MM.1S (cell line): ENCODE data around the gene GSKIP.

Experiments used
- DNase-seq: peaks from one replicate; pipeline ENCODE4 v3.0.0-alpha.2; 2015
- H2AFZ ChIP-seq: fragments of 300-600 bp; sonication (generic); 2 replicates; pipeline ENCODE4 v1.6.0; 2016; ENCODE audit warnings: antibody characterized with exemption, low read length
- H3F3A ChIP-seq: fragments of 300-600 bp; sonication (generic); 2 replicates; pipeline ENCODE4 v1.6.1; 2016; ENCODE audit warnings: mild to moderate bottlenecking, antibody characterized with exemption, low read length, moderate library complexity, mixed read lengths; ENCODE audit not compliant: insufficient read depth
- H3K27ac ChIP-seq: fragments of 300-600 bp; sonication (generic); 2 replicates; pipeline ENCODE4 v1.5.1; 2016; ENCODE audit warnings: mild to moderate bottlenecking, low read length
- H3K27me3 ChIP-seq: fragments of 300-600 bp; sonication (generic); replicated peaks from 2 replicates; pipeline ENCODE4 v1.6.0; 2016; ENCODE audit warnings: low read length; ENCODE audit not compliant: insufficient read depth
- H3K36me3 ChIP-seq: fragments of 300-600 bp; sonication (generic); replicated peaks from 2 replicates; pipeline ENCODE4 v1.6.1; 2016; ENCODE audit warnings: mild to moderate bottlenecking, low read length, mixed read lengths; ENCODE audit not compliant: insufficient read depth
- H3K4me1 ChIP-seq: fragments of 300-600 bp; sonication (generic); 2 replicates; pipeline ENCODE4 v1.6.1; 2016; ENCODE audit warnings: low read length, mixed read lengths
- H3K4me2 ChIP-seq: fragments of 300-600 bp; sonication (generic); 2 replicates; pipeline ENCODE4 v1.6.0; 2016; ENCODE audit warnings: low read depth, low read length
- H3K4me3 ChIP-seq: fragments of 300-600 bp; sonication (generic); 2 replicates; pipeline ENCODE4 v1.5.1; 2016; ENCODE audit warnings: low read length, mixed read lengths
- H3K79me2 ChIP-seq: fragments of 300-600 bp; sonication (generic); 2 replicates; pipeline ENCODE4 v1.6.1; 2016; ENCODE audit warnings: mixed run types, low read length, mixed read lengths
- H3K9ac ChIP-seq: fragments of 300-600 bp; sonication (generic); 2 replicates; pipeline ENCODE4 v1.6.1; 2016; ENCODE audit warnings: low read length, mixed read lengths
- H3K9me2 ChIP-seq: fragments of 300-600 bp; sonication (generic); replicated peaks from 2 replicates; pipeline ENCODE4 v1.6.1; 2016; ENCODE audit warnings: mild to moderate bottlenecking, low read length, mixed read lengths; ENCODE audit not compliant: insufficient read depth
- H3K9me3 ChIP-seq: fragments of 300-600 bp; sonication (generic); replicated peaks from 2 replicates; pipeline ENCODE4 v1.6.1; 2016; ENCODE audit warnings: mild to moderate bottlenecking, low read length, mixed read lengths; ENCODE audit not compliant: insufficient read depth
- H4K20me1 ChIP-seq: fragments of 300-600 bp; sonication (generic); 2 replicates; pipeline ENCODE4 v1.6.1; 2016; ENCODE audit warnings: mild to moderate bottlenecking, low read length, moderate library complexity, mixed read lengths; ENCODE audit not compliant: insufficient read depth
- CTCF ChIP-seq: fragments of 300-600 bp; sonication (generic); IDR thresholded peaks from 2 replicates; pipeline ENCODE4 v1.5.1; 2016; ENCODE audit warnings: antibody characterized with exemption, low read length, mixed read lengths
- EZH2 ChIP-seq: fragments of 300-600 bp; sonication (generic); optimal IDR thresholded peaks from 2 replicates; pipeline ENCODE3; 2017; ENCODE audit warnings: low read depth, mild to moderate bottlenecking, antibody characterized with exemption, low read length, mixed read lengths
- EZH2phosphoT487 ChIP-seq: fragments of 300-600 bp; sonication (generic); IDR thresholded peaks from 2 replicates; pipeline ENCODE4 v1.6.1; 2018; ENCODE audit warnings: antibody characterized with exemption, low read length

The GSKIP gene

GRCh38 chr14:96398432-96398831 lies 35.1 kb downstream of the GSKIP start:
- Histone ChIP-seq H3K9ac (no peak overlapping the region), H3K27ac (no peak overlapping the region), H3K4me2 (no peak overlapping the region), H3K79me2 (no peaks in the 10 kb centered on the region), H3F3A (no peaks in the 10 kb centered on the region), H3K4me1 (no peaks in the 10 kb centered on the region), H3K36me3 (no peaks in the 10 kb centered on the region), H3K9me3 (no peaks in the 10 kb centered on the region), H2AFZ (no peak overlapping the region), H3K4me3 (no peak overlapping the region), H4K20me1 (no peaks in the 10 kb centered on the region), H3K27me3 (no peaks in the 10 kb centered on the region), H3K9me2 (no peaks in the 10 kb centered on the region)
- no peak for DNase-seq
- no peak for TF ChIP-seq CTCF
- no peak for TF ChIP-seq EZH2
- TF ChIP-seq EZH2phosphoT487: no peak

- TF ChIP-seq CTCF (no peak), EZH2phosphoT487 (no peak), EZH2 (no peak)
- Histone ChIP-seq H3F3A (no peaks in the 10 kb centered on the region), H3K9me3 (no peaks in the 10 kb centered on the region), H3K4me3 (no peak overlapping the region), H3K4me2 (no peak overlapping the region), H4K20me1 (no peaks in the 10 kb centered on the region), H3K79me2 (no peaks in the 10 kb centered on the region), H3K9me2 (no peaks in the 10 kb centered on the region), H3K9ac (no peak overlapping the region), H3K4me1 (no peaks in the 10 kb centered on the region), H3K27ac (no peak overlapping the region), H2AFZ (no peak overlapping the region), H3K27me3 (no peaks in the 10 kb centered on the region), H3K36me3 (no peaks in the 10 kb centered on the region)
- no peak for DNase-seq
Measured at GRCh38 chr14:96398921-96399320, 35.6 kb downstream of the GSKIP start.

- TF ChIP-seq EZH2: no peak
- no peak for TF ChIP-seq EZH2phosphoT487
- TF ChIP-seq CTCF: no peak
- no peaks in the 10 kb centered on the region for H4K20me1 ChIP-seq
- H3K9ac ChIP-seq: no peak overlapping the region
- H3K4me3 ChIP-seq: no peak overlapping the region
- no peaks in the 10 kb centered on the region for H3K9me2 ChIP-seq
- H3K9me3 ChIP-seq: no peaks in the 10 kb centered on the region
- H3K27ac ChIP-seq: no peak overlapping the region
- no peaks in the 10 kb centered on the region for H3F3A ChIP-seq
- no peak for DNase-seq
- no peak overlapping the region for H3K4me2 ChIP-seq
- H2AFZ ChIP-seq: no peak overlapping the region
- H3K4me1 ChIP-seq: no peaks in the 10 kb centered on the region
- no peaks in the 10 kb centered on the region for H3K27me3 ChIP-seq
- no peaks in the 10 kb centered on the region for H3K79me2 ChIP-seq
- no peaks in the 10 kb centered on the region for H3K36me3 ChIP-seq
Measured at GRCh38 chr14:96399405-96399804, 36.1 kb downstream of the GSKIP start.
